Central memory CD4-positive, alpha-beta T cell (primary cell): ENCODE data around the gene HSD3B7.
"Not testable (repeated sequence)": the region's sequence is repeated elsewhere in the genome, so short reads cannot be mapped to it uniquely, and the experiment has no call there.

Source experiments
- DNase-seq: peaks from one replicate; pipeline ENCODE4 v3.0.0; 2022
- total RNA-seq, 3 experiments: gene quantifications; one replicate each; lab custom pipeline; 2026; lab: John Stamatoyannopoulos, UW

Gene HSD3B7
- total RNA-seq, result 0.19 to 0.98 (median 0.78) reads per million in 3 experiments

- DNase-seq, result peak; percentile 66
Observed at GRCh38 chr16:30984669-30985400, at the start of gene HSD3B7. Gene HSD3B7 (plus strand): TSS chr16:30985207. CDS start chr16:30985659, 452 bp downstream.

DNA sequence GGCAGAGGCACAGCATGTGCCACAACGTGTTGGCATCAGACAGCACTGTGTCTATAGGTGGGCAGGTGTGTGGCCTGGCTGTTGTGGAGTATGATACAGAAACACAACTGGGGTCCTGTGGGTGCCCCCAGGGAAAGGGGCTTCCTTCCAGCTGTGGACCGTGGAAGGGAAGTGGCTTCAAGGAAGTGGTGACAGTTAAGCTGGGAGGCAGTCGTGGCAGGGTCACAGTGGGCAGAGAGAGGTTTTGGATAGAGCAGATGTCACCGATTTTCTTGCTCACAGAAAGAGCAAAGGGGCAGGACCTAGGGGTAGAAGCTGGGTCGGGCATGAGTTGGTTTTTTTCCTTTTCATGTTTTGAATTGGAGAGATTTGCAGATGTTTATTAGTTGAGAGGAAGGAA lies 47.3 kb upstream of the HSD3B7 start:
- no peak for DNase-seq

DNA sequence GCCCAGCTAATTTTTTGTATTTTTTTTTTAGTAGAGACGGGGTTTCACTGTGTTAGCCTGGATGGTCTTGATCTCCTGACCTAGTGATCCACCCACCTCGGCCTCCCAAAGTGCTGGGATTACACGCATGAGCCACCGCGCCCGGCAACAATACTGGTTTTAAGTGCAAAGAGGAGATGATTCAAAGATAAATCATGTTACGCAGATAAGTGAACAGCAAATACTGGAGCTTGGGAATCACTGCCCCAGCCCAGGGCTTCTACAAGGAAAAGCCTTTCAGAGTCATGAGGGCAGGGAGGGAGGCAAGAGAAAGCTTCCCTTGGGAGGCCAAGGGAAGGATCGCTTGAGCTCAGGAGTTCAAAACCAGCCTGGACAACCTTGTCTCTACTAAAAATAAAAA lies 45.4 kb upstream of the HSD3B7 start:
- not testable (repeated sequence) for DNase-seq

GRCh38 chr16:30941600-30942425 lies 43.2 kb upstream of the HSD3B7 start:
- DNase-seq, result peak; percentile 46

- no peak for DNase-seq
Observed at GRCh38 chr16:30942426-30942806, 42.6 kb upstream of the HSD3B7 start.

- DNase-seq, result no peak
Observed at GRCh38 chr16:30944352-30944751, 40.7 kb upstream of the HSD3B7 start.

GRCh38 chr16:30946671-30947540 lies 38.1 kb upstream of the HSD3B7 start:
- DNase-seq, result no peak

GRCh38 chr16:30947541-30947858 lies 37.5 kb upstream of the HSD3B7 start:
- DNase-seq, result no peak

- DNase-seq, result no peak
Observed at GRCh38 chr16:30947859-30948666, 36.9 kb upstream of the HSD3B7 start.

DNA sequence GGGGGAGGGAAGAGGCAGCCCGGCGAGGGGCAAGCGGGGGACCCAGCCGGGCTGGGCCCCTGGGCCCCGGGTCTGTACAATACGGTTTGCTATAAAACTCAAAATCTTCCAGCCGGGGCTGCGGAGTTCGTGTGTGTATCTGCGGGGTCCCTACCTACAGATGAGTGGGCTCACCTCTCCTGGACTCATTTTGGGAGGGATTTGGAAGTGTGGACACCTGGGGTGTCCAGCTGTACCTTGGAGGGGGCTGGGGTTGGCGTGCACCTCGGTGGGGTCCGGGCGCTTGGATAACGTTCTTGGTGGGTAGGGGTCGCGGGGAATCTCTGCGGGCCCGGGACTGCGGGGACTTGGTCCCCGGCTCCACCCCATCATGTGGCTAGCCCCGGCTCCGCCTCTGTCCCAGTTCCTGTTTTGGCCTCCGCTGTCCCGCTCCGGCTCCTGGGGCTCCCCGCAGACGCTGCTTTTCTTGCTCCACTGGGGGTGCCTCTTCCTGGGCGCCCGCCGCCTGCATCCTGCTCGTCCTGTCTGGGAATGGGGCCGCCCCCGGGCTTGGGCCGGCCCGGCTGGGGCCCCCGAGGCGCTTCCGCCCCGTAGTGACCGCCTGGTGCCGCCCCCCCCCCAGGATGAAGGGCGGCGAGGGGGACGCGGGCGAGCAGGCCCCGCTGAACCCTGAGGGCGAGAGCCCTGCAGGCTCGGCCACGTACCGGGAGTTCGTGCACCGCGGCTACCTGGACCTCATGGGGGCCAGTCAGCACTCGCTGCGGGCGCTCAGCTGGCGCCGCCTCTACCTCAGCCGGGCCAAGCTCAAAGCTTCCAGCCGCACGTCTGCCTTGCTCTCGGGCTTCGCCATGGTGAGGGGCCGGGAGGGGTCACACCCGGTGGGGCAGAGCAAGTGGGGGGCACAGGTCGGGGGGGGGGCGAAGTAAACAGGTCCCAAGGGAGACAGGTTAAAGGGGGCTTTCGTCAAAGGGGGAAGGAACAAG lies 36.0 kb upstream of the HSD3B7 start, which contains the start of gene ORAI3:
ORAI3 (plus strand) TSS at position 402 of the 983 bp plus-strand sequence; CDS start at position 624, 222 bp downstream.
- DNase-seq, result no peak

DNA sequence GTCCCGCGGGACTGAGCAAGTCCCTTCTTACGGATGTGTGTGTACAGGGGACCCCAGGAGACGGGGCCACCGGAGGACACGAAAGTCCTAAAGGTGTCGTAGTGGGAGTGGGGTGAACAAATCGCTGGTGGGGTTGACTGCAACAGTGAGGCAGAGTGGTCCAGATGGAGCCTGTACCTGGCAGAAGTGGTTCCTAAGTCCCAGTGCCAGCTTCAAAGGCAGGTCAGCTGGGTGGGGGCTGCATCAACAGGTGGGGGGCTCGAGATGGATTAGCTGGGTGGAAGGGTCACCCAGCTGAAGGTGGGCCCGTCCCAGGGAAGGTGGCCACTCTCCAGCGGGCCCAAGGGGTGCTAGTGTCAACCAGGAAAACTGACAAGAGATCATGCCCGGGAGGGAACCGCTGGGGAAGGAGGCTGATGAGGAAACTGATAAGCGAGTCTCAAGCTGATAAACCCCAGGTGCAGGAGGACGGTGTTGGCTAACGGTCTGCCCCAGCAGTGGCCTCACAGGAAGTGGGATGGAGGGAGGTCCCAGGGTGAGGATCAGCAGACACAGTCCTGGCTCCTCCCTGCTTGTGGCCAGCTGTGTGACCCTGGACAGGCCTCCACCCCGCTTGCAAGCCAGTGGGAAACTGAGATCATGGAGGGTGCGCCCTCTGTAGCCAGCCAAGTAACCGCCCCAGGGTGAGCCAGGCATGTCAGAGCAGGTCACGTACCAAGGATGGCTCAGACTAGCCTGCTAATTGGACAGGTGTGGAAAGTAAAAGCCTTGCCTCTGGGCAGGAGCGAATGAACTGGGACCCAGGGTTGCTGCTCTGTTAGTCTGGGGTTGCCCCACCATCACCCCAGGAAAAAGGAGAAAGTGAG lies 35.1 kb upstream of the HSD3B7 start:
- DNase-seq, result no peak

GRCh38 chr16:30950516-30951065 lies 34.4 kb upstream of the HSD3B7 start:
- DNase-seq, result no peak

DNA sequence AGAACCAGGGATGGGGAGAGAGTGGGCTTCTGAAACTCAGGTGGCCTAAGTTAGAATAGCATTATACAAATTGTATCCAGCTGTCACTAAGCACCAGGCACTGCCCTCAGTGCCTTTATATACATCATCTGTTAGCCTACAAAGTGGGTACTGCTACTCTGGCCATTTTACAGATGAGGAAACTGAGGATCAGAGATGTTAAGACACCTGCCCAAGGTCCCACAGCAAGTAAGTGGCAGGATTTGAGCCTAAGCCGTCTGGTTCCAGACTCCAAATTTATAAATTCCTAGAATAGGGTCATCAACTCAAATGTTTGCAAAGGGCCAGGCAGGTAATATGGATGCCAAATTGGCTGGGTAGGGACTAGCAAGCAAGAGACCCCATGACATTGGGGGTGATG lies 33.8 kb upstream of the HSD3B7 start:
- DNase-seq, result no peak

DNA sequence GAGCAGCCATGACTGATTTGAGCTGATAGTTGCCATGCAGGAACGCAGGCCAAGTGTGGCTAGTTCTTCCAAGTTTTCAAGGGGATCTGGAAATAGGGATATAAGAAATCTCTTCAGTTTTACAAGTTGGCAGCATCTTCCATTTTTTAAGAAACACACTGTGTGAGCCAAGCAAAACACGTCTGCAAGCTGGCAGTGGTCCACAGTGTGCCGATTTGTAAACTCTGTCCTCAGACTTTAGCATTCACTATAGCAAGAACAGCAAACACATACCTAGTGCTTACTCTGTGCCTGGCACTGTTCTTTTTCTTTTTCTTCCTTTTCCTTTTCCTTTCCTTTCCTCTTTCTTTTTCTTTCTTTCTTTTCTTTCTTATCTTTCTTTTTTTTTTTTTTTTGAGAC lies 33.3 kb upstream of the HSD3B7 start:
- no peak for DNase-seq

GRCh38 chr16:30953111-30953510 lies 31.9 kb upstream of the HSD3B7 start:
- no peak for DNase-seq

DNA sequence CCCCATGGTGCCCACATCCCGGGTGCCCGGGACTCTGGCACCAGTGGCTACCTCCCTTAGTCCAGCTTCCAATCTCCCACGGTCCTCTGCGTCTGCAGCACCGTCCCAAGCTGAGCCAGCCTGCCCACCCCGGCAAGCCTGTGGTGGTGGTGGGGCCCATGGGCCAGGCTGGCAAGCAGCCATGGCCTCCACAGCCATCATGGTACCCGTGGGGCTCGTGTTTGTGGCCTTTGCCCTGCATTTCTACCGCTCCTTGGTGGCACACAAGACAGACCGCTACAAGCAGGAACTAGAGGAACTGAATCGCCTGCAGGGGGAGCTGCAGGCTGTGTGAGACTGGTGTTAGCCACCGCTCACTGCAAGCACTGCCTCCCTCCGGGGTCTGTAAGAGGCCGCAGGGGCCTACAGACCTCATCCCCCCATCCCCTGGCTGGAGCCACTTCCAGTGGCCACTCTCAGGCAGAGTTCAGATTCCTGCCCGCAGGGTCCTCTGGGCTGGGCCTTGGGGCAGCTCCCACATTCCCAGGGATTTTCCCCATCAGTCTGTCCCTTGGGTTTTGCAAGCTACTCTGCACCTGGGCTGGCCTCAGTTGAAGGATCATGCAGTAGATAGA lies 31.4 kb upstream of the HSD3B7 start:
- DNase-seq, result peak; percentile 48

DNA sequence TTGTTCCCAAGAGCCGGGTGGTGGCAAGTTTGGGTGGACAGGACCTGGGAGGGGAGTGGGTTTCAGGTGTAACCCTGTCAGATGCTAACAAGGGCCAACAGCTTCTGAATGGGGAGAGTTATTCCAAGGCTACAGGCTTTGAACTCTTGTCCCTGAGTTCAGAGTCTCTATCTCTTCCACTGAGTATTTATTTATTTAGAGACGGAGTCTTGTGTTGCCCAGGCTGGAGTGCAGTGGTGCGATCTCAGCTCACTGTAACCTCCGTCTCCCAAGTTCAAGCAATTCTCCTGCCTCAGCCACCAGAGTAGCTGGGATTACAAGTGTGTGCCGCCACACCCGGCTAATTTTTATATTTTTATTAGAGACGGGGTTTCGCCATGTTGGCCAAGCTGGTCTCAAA lies 30.0 kb upstream of the HSD3B7 start:
- DNase-seq, result no peak

GRCh38 chr16:30956601-30957455 lies 28.2 kb upstream of the HSD3B7 start:
- peak; percentile 69 for DNase-seq
